Islet of Langerhans (tissue), 1 donor: ENCODE data around the gene GOLGA3.
"Not testable (repeated sequence)": the region's sequence is repeated elsewhere in the genome, so short reads cannot be mapped to it uniquely, and the experiment has no call there.

Experiments
- FAIRE-seq: peaks from one replicate; lab custom pipeline; 2011; peaks lifted over from hg19 to GRCh38; lab: Jason Lieb, UNC

The GOLGA3 gene

DNA sequence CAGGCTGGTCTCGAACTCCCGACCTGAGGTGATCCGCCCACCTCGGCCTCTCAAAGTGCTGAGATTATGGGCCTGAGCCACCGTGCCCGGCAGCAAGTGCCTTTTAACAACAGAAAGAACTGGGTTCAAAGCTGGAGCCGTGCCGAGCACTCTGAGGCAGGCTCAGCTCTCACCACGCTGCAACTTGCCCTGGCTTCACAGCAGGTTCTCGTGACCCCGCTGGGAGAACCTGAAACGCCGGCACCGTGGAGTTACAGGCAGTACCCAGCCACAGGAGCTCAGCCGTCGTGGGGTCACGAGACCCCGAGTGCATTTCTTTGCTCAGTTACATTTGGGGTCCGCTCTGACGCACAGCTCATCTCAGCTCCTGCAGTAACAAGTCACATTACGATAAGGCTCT is 14.4 kb downstream of the GOLGA3 start:
- no peak for FAIRE-seq

DNA sequence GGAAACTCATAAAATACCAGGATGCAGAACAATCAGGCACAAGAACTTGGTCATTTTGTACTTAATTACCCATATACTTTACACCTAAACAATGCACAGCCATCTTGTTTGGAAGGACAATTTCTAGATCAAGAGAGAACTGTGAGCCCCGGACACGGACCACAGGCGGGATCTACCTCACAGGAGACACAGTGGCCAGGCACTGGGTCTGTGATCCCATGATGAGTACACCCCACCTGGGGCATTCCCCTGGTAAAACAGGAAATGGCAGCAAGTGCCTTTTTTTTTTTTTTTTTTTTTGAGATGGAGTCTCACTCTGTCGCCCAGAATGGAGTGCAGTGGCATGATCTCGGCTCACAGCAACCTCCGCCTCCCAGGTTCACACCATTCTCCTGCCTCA is 15.2 kb downstream of the GOLGA3 start:
- FAIRE-seq = no peak

DNA sequence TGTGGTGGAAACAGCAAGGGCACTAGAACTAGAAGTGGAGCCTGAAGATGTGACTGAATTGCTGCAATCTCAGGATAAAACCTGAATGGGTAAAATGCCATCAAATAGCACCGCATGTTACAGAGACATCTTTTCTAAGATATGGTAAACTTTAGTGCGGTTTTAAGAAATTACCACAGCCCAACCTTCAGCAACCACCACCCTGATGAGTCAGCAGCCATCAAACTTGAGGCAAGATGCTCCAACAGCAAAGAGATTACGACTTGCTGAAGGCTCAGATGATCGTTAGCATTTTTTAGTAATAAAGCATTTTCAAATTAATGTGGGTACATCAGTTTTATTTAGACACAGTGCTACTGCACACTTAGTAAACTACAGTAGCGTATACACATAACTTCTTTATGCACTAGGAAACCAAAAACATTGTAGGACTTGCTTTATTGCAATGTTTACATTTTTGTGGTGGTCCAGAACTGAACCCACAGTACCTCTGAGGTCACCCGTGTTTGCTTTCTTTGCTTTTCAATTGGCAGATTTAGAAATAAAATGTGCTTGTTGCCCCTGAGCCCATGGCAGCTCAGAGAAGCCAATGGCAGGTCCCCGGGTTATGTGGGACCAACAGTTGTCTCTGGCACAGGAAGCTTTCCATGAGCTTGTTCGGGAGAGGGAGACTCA is 15.9 kb downstream of the GOLGA3 start:
- FAIRE-seq = no peak

DNA sequence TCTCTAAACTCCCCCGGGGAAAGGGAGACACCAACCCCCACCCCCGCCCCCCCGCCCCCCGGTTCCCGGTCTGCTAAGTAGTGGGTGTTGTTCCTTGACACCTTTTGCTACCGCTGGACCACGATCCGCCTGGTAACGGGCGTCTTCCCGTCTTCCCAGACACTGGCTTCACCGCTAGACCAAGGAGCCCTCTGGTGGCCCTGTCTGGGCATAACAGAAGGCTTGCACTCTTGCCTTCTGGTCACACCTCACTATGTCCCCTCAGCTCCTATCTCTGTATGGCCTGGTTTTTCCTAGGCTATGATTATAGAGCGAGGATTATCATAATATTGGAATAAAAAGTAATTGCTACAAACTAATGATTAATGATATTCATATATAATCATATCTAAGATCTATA is 19.3 kb downstream of the GOLGA3 start:
- not testable (repeated sequence) for FAIRE-seq

DNA sequence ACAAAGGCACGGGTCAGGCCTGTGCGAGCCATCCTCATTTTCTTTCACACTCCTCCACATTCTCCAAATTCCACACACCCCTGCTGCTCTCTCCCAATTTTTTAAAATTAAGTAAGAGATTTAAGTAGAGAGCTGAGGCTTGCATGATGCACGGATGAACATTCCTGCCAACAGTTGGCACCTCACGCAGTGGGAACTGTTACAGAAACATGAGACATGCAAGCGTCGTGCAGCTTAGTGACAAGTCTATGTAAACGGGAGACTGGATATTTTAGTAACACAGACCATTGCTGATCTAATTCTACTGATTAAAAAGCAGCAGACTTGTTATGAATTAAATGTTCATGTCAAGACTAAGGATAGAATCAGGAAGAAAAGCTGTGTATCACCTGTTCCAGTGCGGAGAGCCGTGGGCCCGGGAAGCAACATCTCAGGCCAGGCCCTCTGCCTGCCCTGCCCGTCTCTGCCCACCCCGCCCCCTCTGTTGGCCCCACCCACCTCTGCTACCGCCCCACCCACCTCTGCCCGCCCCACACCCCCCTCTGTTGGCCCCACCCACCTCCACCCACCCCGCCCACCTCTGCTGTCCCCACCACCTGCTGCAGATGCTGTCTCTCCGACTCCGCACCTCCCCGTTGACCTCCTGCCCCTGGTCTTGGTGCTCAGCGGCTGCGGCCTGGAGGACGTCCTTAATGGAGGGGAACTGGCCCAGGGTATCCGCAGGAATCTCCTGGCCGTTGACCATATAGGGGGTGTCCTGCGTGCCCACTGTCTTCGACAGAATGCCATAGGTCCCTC is 21.2 kb downstream of the GOLGA3 start:
- no peak for FAIRE-seq

DNA sequence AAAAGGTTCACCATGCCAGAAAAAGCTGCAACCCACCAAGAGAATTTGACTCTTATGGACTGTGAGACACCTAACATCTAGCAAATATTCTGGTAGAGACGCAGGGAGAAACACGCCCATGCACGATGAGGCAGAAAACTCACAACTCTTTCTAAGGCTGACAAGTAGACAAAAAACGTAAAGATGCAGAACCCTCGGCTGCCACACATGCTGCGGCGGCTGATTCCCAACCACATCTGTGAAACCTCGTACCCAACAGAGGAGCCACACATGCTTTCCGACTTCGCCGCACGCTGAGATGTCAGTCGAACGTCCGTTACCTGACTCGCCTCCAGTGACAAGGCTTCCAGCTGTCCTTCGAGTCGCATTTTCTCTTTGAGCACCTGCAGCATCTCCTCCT is 21.8 kb downstream of the GOLGA3 start:
- FAIRE-seq = no peak

DNA sequence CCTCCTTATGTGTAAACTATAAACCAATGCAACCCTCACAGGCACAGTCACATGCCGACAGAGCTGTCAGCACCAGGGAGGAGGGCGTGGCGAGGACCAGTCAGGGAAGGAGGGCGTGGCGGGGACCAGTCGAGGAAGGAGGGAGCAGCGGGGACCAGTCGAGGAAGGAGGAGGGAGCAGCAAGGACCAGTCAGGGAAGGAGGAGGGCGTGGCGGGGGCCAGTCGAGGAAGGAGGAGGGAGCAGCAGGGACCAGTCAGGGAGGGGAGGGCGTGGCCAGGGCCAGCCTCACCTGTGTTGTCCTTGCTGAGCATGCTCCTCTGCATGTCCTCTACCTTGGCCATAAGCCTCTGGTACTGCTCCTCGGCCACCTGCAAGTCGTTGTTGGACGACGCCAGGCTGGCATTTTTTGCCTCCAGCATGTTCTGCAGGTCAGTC is 24.2 kb downstream of the GOLGA3 start:
- FAIRE-seq = no peak

DNA sequence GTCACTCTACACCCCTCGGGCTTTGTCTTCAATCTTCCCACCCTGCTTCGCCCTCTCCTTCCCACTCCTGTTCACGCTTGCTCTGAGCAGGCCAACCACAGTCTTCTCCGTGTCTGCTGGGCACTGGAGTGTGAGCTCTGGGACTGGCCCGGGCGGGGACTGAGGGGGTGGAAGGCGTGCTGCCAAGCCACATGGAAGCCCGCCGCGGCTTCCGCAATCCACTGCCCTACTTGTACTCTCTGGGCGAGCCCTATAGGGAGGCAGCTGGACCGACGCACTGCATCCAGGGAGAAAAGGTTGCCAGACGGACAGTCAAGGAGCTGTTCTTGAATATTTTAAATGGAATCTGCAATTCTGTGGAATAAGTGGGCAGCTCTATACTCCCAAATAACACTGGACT is 24.8 kb downstream of the GOLGA3 start:
- FAIRE-seq = no peak

DNA sequence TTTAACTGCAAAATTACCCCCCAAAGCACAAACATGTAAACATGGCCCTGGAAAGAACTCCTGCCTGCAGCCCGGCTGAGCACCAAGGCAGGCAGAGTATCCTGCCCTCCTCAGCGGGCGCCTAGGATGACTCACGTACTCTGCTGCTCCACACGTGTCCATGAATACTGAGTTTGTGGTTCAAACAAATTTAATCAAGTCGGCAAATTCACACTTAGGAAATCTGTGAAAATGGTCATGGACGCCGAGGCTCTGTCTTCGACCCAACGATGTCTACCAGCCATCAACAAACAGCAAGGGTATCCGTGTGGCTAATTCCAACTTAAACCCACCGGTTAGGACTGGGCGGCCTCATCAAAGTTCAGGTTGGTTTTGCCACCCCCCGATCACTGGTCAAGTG is 25.5 kb downstream of the GOLGA3 start:
- FAIRE-seq = no peak

DNA sequence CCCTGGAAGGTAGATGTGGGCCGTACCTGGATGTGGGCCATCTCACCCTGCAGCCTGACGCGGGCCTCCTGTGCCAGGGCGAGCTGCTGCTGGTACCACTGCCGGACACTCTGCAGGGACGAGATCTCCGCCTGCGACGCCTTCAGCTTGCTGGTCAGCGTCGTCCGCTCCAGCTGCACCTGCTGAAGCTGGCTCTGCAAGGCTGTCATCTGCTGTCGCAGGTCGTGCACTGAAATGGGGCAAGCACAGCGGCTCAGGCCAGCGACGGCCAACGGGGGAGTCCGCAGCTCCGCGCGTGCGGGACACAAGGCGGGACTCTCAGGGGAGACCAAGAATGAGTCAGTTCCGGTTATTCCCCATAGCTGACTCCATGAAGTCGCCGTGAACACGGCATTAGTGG is 26.9 kb downstream of the GOLGA3 start:
- no peak for FAIRE-seq

DNA sequence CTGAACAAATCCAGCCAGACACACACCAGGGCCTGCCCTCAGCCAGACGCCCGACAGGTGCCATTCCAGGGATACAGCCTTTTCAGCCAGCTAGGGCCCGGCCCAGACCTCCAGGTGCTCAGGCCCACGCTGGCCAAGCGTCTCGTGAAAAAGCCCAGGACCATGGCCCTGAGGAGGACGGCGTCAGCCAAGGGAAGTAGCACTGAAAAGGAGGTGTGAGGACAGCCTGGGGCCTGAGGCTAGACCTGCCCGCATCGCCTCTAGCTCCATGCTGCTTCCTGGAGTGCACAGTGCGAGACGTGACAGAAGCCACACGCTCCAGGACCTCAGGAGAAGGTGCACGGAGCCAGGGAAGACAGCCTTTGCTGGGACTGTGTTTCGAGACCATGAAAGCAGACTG is 29.8 kb downstream of the GOLGA3 start:
- FAIRE-seq = no peak

DNA sequence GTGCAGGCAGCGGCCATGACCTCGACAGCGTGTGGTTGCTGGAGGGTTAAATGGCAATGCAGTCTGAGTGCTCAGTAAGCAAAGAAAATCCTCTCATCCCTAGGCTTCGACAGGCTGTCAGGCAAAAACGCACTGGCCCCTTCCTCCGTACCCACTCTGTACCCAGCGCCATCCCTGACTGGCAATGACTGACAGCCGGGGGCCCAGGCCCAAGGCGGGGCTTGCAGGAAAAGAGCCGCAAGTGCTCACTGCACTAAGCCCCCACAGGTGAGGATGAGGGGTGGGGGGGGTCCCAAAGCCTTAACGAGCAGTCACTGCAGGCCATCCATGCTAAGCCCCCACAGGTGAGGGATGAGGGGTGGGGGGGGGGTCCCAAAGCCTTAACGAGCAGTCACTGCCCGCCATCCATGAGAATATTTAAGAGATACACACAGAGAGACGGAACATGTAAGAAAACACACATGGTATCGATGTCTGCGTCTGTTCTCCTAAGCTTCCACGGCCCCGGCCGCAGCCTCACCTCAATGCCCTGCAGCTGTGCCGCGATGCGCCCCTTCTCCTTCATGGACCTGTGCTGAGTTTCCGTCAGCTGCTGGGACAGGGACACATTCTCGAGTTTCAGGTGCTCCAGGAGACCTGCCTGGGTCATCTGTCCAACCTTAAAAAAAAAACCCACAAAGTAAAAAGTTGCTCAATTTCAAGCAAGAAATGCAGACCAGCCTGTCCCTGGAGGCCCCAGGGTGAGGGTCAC is 30.7 kb downstream of the GOLGA3 start:
- no peak for FAIRE-seq

DNA sequence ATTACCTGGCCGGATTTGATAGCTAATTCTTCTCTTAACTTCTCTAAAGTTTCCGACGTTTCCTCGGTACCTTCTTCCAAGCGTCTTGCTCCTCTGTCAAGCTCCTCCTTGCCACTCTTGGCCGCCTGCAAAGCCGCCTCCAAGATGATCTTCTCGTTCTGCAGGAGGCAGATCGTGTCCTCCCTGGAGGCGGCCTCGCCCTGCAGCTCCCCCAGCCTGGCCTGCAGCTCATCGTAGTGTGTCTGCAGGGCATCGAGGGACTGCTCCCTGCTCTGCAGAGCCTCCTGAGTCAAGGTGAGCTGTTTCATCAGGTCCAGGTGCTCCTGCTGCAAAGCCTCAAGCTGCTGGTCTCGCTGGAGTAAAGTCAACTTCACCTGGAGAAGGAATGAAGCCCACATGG is 32.8 kb downstream of the GOLGA3 start:
- FAIRE-seq = no peak

DNA sequence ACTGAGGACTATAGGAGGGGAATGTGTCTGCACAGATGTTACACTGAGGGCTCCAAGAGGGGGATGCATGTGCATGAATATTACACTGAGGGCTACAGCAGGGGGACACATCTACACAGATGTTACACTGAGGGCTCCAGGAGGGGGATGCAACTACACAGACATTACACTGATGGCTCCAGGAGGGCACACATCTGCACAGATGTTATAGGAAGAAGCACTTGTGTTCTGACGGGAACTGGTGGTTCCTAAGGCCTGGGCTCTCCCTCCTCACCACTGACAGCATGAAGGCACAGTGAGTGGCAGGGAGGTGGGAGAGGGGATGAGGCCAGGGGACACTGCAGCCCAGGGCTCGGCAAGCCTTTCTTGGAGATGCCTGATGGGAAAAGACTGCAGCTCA is 36.7 kb downstream of the GOLGA3 start:
- not testable (repeated sequence) for FAIRE-seq

DNA sequence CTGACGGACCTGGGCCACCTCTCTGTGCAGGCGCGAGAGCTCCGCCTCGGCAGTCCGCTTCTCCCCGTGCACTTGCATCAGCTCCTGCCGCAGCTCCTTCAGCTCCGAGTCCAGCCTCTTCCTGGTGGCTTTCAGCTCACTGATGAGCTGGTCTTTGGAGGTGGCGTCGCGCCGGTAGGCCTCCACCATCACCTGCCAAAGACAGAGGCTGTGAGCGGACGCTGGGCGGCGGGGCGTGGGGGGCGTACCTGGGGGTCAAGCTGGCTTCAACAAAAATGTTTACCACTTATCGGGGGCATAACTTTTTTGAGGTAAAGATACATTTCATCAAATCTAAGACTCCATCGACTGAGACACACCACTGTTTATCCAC is 39.6 kb downstream of the GOLGA3 start:
- no peak for FAIRE-seq

DNA sequence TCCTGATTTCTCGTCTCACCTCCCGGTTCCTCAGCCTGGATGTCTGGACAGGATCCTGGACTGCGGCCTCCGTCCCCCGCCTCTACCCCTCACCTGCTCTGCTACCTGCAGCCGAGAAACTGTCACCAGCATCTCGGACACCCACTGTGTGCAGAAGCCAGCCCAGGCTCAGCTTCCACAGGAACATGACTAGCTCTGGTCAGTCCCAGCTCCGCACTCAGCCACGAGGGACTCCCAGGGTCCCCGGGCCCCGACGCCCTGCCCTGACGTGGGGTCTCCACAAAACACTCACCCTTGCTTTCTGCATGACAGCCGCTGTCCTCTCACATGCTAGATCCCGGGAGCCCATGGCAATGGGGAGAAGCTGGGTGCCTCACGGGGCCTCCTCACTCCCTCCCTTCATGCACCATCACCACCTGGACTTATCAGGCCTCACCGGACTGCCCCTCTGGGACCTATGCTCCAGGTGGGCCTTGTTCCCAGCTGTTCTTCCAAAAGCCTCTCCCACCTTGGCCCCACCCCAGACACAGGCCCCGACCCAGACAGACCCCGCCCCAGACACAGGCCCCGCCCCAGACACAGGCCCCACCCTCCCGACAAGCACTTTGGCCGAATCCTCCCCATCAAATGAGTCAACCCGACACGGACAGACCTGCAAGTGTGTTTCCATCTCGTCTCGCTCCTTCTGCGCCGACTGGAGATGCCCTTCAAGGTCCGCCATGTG is 40.1 kb downstream of the GOLGA3 start:
- FAIRE-seq = no peak

DNA sequence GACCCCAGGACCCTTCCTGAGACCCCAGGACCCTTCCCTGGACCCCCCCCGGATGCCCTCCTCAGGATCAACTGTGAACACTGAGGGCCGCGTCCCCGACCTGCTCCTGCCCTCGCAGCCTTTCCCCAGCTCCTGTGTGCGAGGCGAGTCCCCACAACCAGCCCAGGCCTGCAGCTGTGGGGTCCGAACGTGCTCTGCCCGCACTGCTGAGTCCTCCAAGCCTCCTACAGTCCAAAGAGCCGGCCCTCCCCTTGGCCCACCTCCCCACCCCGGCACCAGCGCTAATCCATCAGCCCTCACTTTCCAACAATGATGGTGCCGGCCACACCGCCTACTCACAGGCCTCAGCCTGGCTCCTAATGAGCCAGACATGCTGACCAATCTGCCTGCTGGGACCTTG is 40.8 kb downstream of the GOLGA3 start:
- no peak for FAIRE-seq

DNA sequence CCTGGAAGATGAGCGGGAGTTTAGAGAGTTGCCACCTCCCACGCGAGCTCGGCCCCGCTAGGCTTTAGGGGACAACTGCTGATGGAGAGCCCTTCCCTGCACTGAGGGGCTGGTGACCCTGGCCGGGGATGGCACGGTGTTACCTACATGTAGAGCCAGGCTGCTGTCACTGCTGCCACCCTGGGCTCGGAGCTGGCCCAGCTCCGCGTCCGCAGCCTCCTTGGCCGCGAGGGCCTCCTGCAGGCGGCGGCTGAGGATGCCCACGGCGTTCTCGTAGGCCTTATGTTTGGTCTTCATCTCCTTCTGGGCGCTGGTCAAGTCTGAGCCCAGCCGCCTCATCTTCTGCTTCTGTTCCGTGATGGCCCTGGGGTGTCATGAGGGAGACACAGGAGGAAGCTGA is 42.5 kb downstream of the GOLGA3 start:
- FAIRE-seq = no peak

DNA sequence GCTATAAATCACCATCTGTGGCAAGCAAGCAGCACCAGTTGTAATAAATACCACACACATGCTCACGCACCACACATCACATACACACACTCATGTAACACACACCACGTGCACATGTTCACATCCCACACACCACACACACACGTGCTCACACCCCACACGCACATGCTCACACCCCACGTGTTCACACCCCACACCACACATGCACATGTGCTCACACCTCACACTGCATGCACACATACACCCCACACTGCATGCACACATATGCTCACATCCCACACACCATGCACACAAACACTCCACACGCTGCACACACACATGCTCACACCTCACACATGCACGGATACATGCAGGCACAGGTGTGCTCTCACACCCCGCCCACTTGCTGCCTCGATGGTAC is 44.1 kb downstream of the GOLGA3 start:
- no peak for FAIRE-seq

DNA sequence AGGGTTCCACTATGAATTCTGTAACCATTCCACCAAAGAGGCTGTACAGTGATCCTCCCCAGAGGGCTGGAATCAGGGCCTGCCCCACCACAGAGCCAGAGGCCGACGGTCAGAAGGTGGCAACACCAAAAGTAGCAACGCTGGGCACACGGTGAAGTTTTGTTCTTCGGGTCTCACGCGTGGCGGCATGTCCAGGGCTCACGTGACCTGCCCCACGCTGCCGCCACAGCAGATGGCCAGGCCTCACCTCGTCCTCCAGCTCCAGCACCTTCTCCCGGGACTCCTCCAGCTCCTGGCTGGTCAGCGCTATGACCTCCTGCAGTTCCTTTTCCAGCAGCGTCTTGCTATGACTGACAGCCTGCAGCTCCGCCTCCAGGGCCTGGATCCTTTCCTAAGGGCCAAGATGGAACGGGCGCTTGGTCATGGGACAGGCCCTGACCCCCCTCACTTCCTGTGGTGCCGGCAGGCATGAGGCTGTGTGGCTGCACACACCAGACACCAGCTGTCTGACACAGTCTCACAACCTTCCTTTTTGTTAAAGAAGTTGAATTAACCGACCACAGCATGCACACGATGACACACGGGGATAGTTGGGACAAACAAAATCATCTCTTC is 44.6 kb downstream of the GOLGA3 start:
- FAIRE-seq = no peak

DNA sequence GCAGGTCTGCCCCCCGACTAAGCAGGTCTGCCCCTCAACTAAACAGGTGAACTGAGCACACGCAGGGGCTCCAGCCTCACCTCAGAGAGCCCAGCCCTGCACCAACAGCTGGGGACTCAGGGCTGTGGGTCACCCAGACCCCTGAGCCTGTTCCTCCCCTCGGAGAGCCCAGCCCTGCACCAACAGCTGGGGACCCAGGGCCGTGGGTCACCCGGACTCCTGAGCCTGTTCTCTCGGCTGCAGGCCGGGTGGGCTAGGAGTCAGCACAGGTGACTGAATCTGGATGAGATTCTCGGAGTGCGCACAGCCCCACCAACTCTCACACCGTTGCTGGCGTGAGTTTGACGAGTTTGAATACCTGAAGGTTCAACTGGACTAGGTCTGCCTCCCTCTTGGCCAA is 46.7 kb downstream of the GOLGA3 start:
- no peak for FAIRE-seq

DNA sequence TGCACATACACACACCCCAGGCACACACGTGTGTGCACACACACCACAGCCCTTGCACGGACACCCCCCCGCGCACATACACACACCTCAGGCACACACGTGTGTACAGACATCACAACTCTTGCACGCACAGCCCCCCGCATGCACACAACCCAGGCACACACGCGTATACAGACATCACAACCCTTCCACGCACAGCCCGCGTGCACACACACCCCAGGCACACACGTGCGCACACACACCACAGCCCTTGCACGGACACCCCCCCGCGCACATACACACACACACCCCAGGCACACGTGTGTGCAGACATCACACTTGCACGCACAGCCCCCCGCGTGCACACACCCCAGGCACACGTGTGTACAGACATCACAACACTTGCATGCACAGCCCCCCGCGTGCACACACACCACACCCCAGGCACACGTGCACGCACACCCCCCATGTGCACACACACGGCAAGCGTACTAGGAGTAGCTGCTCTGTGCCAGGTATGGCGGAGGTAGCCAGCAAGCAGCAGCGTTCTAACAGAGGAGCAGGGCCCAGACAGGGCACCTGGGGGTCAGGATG is 48.8 kb downstream of the GOLGA3 start:
- FAIRE-seq = no peak
